ENCODE measurements around the gene TCEA2. TPM values are rescaled to one million over a fixed set of nuclear protein-coding genes. Genes with fewer than 3 reads are reported as not detected.

The TCEA2 gene
- total RNA-seq, 1 donor from 2014 or later = 38.8 TPM

GRCh38 chr20:64023361-64024140 is 39.4 kb upstream of the TCEA2 start:
- DNase-seq = no peak
- Histone ChIP-seq H3K4me1 (no peaks in the 10 kb centered on the region), H3K4me3 (no peak overlapping the region), H3K27me3 (ENCODE audit: low read depth) (no peaks in the 10 kb centered on the region), H3K9me3 (no peaks in the 10 kb centered on the region), H3K27ac (no peak overlapping the region), H3K36me3 (peaks cover 95% of the 10 kb centered on the region)
- intact Hi-C loops (cut with DNase I) = no loop called here
- TF ChIP-seq CTCF (IDR thresholded peaks at IDR 0.05) = no peak
- ATAC-seq = no peak

GRCh38 chr20:64024141-64024990 is 38.6 kb upstream of the TCEA2 start:
- Histone ChIP-seq H3K27me3 (ENCODE audit: low read depth) (no peaks in the 10 kb centered on the region), H3K4me3 (no peak overlapping the region), H3K36me3 (peaks cover 95% of the 10 kb centered on the region), H3K27ac (no peak overlapping the region), H3K4me1 (no peaks in the 10 kb centered on the region), H3K9me3 (no peaks in the 10 kb centered on the region)
- intact Hi-C loops (cut with DNase I) = no loop called here
- no peak for ATAC-seq
- TF ChIP-seq CTCF (IDR thresholded peaks at IDR 0.05) = no peak
- no peak for DNase-seq

GRCh38 chr20:64025101-64025825 is 37.7 kb upstream of the TCEA2 start:
- no peak for TF ChIP-seq CTCF (IDR thresholded peaks at IDR 0.05)

GRCh38 chr20:64025826-64026412 is 37.1 kb upstream of the TCEA2 start:
- no peak for DNase-seq
- H3K4me3 ChIP-seq = no peak overlapping the region
- intact Hi-C loops (cut with DNase I) = no loop called here
- TF ChIP-seq CTCF (IDR thresholded peaks at IDR 0.05) = no peak
- H3K27me3 ChIP-seq (ENCODE audit: low read depth) = no peaks in the 10 kb centered on the region
- peaks cover 95% of the 10 kb centered on the region for H3K36me3 ChIP-seq
- no peak for ATAC-seq
- H3K9me3 ChIP-seq = no peaks in the 10 kb centered on the region
- no peak overlapping the region for H3K27ac ChIP-seq
- no peaks in the 10 kb centered on the region for H3K4me1 ChIP-seq

More at GRCh38 chr20:64025101-64025825, 37.7 kb upstream of the TCEA2 start:
- Histone ChIP-seq H3K36me3 (peaks cover 95% of the 10 kb centered on the region), H3K9me3 (no peaks in the 10 kb centered on the region), H3K4me3 (no peak overlapping the region), H3K27ac (no peak overlapping the region), H3K27me3 (ENCODE audit: low read depth) (no peaks in the 10 kb centered on the region), H3K4me1 (no peaks in the 10 kb centered on the region)
- no peak for ATAC-seq
- DNase-seq = no peak
- intact Hi-C loops (cut with DNase I) = no loop called here

All from lower lobe of right lung (tissue), 2 donors.